ENCODE data around the gene BRD4.

GRCh38 chr19:15353908-15354307, 21.6 kb upstream of the BRD4 start:
- TF ChIP-seq CTCF (IDR thresholded peaks at IDR 0.05; ENCODE audit: extremely low read depth in 1 of 2, insufficient read depth in 1 of 2, low read depth in 1 of 2, low read length in 2 of 2) (no peak), POLR2A (IDR thresholded peaks at IDR 0.05; ENCODE audit: low read depth, low read length) (no peak), MAX (IDR thresholded peaks at IDR 0.05; ENCODE audit: insufficient read depth, insufficient read length) (no peak)
